ENCODE results near the gene ABCA4.

- TF ChIP-seq CTCF (IDR thresholded peaks at IDR 0.05) (no peak), POLR2AphosphoS5 (IDR thresholded peaks at IDR 0.05) (no peak), POLR2A (IDR thresholded peaks at IDR 0.05) (no peak)
Measured at GRCh38 chr1:94092210-94092613, 28.7 kb downstream of the ABCA4 start.
